ENCODE data around the gene KLRB1. TPM values are rescaled to one million over a fixed set of nuclear protein-coding genes. Genes with fewer than 3 reads are reported as not detected.

KLRB1 gene
- polyA plus RNA-seq, 2 of the 4 experiments (the other 2 are of a cell fraction) = not detected

- CTCF ChIA-PET = interaction anchor here (1.1 to 7.9 kb wide), 5 partner anchors 8 to 165 kb away, joined by 3 to 67 read pairs (median 7); no protein-coding TSS in a partner anchor
- Histone ChIP-seq H3K4me2 (no peak overlapping the region), H3K27ac (no peak overlapping the region), H3K4me3 (no peak overlapping the region), H3K4me1 (no peaks in the 10 kb centered on the region), H3K9me3 (no peaks in the 10 kb centered on the region)
- 69% methylated on average over 13 of the region's 13 CpGs for WGBS (ENCODE audit: missing lambda C conversion rate)
- no peak for DNase-seq (ENCODE audit: low read depth in 1 of 2, low spot score in 1 of 2)
- POLR2A ChIA-PET = no interaction called here
- no peak for FAIRE-seq
- ATAC-seq = no peak
- TF ChIP-seq MAFK (IDR thresholded peaks at IDR 0.05; ENCODE audit: partially characterized antibody) (no peak), ATOH8 (CRISPR knock-in tag; IDR thresholded peaks at IDR 0.05; ENCODE audit: low read depth) (no peak), TFCP2L1 (CRISPR knock-in tag; IDR thresholded peaks at IDR 0.05) (no peak), CEBPB (IDR thresholded peaks at IDR 0.05) (no peak), KDM5A (IDR thresholded peaks at IDR 0.05) (no peak), MYC (IDR thresholded peaks at IDR 0.05; ENCODE audit: borderline replicate concordance, low read length) (no peak), FOSL2 (IDR thresholded peaks at IDR 0.05) (no peak), FOSL2 (CRISPR knock-in tag; IDR thresholded peaks at IDR 0.05) (no peak), E2F6 (IDR thresholded peaks at IDR 0.05; ENCODE audit: borderline replicate concordance, low read depth) (no peak), CTCF (IDR thresholded peaks at IDR 0.05) (no peak), TP53 (CRISPR knock-in tag; IDR thresholded peaks at IDR 0.05) (no peak), ZFP36 (IDR thresholded peaks at IDR 0.05; ENCODE audit: borderline replicate concordance, partially characterized antibody) (no peak), RNF2 (IDR thresholded peaks at IDR 0.05; ENCODE audit: borderline replicate concordance, low read depth) (no peak)
- TF ChIP-seq, protein P1, sequence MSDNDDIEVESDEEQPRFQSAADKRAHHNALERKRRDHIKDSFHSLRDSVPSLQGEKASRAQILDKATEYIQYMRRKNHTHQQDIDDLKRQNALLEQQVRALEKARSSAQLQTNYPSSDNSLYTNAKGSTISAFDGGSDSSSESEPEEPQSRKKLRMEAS (IDR thresholded peaks at IDR 0.05) = no peak
Measured at GRCh38 chr12:9632766-9633165, 25.1 kb upstream of the KLRB1 start.

- POLR2A ChIA-PET = no interaction called here
- no peak for ATAC-seq
Measured at GRCh38 chr12:9626821-9627220, 19.1 kb upstream of the KLRB1 start.

DNA sequence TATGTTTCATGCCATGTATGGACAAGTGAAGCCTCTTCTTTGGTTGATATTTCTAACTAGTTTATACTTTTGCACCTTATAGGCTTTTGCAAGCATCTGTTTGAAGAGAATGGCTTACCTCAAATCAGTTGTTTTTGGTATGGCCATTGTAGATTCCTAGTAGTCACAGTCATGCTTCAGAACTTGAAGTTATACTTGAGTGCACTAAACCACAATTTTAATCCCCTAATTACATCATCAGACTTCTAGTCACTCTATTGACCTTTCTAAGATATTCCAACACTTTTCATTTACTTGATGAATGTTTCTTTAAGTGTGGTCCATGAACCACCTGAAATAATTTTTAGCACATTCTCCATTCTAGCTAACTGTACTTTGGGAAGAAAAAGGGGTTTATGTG, 18.6 kb upstream of the KLRB1 start:
- TF ChIP-seq, protein P2, sequence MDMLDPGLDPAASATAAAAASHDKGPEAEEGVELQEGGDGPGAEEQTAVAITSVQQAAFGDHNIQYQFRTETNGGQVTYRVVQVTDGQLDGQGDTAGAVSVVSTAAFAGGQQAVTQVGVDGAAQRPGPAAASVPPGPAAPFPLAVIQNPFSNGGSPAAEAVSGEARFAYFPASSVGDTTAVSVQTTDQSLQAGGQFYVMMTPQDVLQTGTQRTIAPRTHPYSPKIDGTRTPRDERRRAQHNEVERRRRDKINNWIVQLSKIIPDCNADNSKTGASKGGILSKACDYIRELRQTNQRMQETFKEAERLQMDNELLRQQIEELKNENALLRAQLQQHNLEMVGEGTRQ (IDR thresholded peaks at IDR 0.05) = no peak
- no peak for TF ChIP-seq MYC (IDR thresholded peaks at IDR 0.05; ENCODE audit: borderline replicate concordance, low read length)
- no peak for TF ChIP-seq NR3C1 (IDR thresholded peaks at IDR 0.05)
- TF ChIP-seq HDAC2 (IDR thresholded peaks at IDR 0.05) = no peak
- no peak for TF ChIP-seq KDM5A (IDR thresholded peaks at IDR 0.05)
- no peak for TF ChIP-seq POLR2A (IDR thresholded peaks at IDR 0.05; ENCODE audit: low read length)
- TF ChIP-seq HOXB13 (CRISPR knock-in tag; IDR thresholded peaks at IDR 0.05; ENCODE audit: low read depth) = no peak
- TF ChIP-seq ESRRA (IDR thresholded peaks at IDR 0.05; ENCODE audit: borderline replicate concordance, low read length) = no peak
- no peak for TF ChIP-seq HMGXB4 (CRISPR knock-in tag; IDR thresholded peaks at IDR 0.05; ENCODE audit: borderline replicate concordance)
- TF ChIP-seq RNF2 (IDR thresholded peaks at IDR 0.05; ENCODE audit: borderline replicate concordance, low read depth) = no peak
- no peak for TF ChIP-seq FOSL2 (IDR thresholded peaks at IDR 0.05)
- no peak for TF ChIP-seq FOSL2 (CRISPR knock-in tag; IDR thresholded peaks at IDR 0.05)
- TF ChIP-seq ZNF302 (CRISPR knock-in tag; IDR thresholded peaks at IDR 0.05) = no peak
- TF ChIP-seq ZSCAN20 (CRISPR knock-in tag; IDR thresholded peaks at IDR 0.05) = no peak
- TF ChIP-seq, protein P1 (IDR thresholded peaks at IDR 0.05) = no peak
- TF ChIP-seq ZC3H11A (IDR thresholded peaks at IDR 0.05) = no peak
- no peak for TF ChIP-seq NFE2L2 (conservative IDR thresholded peaks at IDR 0.05; ENCODE audit: low read length)
- TF ChIP-seq MAFK (IDR thresholded peaks at IDR 0.05; ENCODE audit: partially characterized antibody) = no peak
- no peak for TF ChIP-seq CEBPB (IDR thresholded peaks at IDR 0.05)
- no peak for TF ChIP-seq E2F6 (IDR thresholded peaks at IDR 0.05; ENCODE audit: borderline replicate concordance, low read depth)
- TF ChIP-seq SMC3 (IDR thresholded peaks at IDR 0.05) = no peak
- Histone ChIP-seq H3K4me1 (no peaks in the 10 kb centered on the region), H3K4me3 (no peak overlapping the region), H3K27ac (no peak overlapping the region), H3K4me2 (no peak overlapping the region), H3K9me3 (no peaks in the 10 kb centered on the region)
- DNase-seq (ENCODE audit: low read depth in 1 of 2, low spot score in 1 of 2) (no peak), ATAC-seq (no peak), FAIRE-seq (no peak)
- CTCF ChIA-PET = interaction anchor here (1.1 kb wide), 1 partner anchor 82 kb away, joined by 3 read pairs; no protein-coding TSS in a partner anchor
- POLR2A ChIA-PET = no interaction called here

More at GRCh38 chr12:9626821-9627220, 19.1 kb upstream of the KLRB1 start:
- Histone ChIP-seq H3K27ac (no peak overlapping the region), H3K4me3 (no peak overlapping the region), H3K9me3 (no peaks in the 10 kb centered on the region), H3K4me2 (no peak overlapping the region), H3K4me1 (no peaks in the 10 kb centered on the region)
- FAIRE-seq (no peak), DNase-seq (ENCODE audit: low read depth in 1 of 2, low spot score in 1 of 2) (no peak)
- CTCF ChIA-PET = interaction anchor here (1.1 kb wide), 1 partner anchor 82 kb away, joined by 3 read pairs; no protein-coding TSS in a partner anchor
- TF ChIP-seq POLR2A (IDR thresholded peaks at IDR 0.05; ENCODE audit: low read length) (no peak), KDM5A (IDR thresholded peaks at IDR 0.05) (no peak), JUNB (IDR thresholded peaks at IDR 0.05) (no peak)
- WGBS (ENCODE audit: missing lambda C conversion rate) = 5% methylated on average over 2 of the region's 2 CpGs

Data from A549 (cell line).